Measurements from ENCODE around the gene WDR33. TPM values are rescaled to one million over a fixed set of nuclear protein-coding genes. Genes with fewer than 3 reads are reported as not detected.

WDR33 gene
- total and polyA plus RNA-seq, 4 donors: 8.2 to 37.5 (median 22.4) TPM

DNA sequence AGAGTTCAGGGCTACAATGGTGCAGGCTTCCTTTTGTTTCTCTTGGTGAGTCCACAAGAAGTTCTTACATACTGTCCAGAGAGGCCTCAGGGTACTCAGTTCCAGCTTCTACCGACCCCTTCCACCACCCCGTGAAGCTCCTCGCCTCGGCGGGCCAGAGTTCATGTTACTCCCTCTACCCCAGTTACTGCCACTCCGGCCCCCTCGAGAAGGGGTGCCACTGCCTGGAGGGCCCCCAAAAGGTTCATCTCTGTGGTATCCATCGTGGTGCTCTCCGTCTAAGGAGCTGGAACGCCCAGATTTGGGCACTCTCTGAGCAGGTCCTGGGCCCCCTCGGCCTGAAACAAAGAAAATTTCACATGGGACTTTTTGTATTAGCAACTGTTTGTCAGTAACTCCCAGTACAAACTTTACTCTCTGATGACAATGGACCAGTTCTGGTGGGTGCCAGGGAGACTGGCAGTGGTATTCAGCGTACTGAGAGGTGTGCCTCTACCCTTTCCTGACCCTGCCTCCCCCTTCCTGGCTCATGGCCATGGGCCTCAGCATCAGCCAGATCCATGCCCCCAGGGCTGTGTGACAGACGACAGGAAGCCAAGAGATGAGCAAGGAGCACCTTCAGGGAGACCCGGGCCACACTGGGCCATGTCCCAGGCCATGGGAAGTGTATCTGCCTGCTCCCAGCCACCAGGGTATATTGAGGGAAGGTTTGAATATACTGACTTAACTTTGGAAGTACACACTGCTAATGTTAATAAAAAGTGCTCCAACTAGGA lies 104.6 kb downstream of the WDR33 start (continued):
- no peak for TF ChIP-seq RXRA (IDR thresholded peaks at IDR 0.05)

- no peak for DNase-seq (ENCODE audit: low spot score)
- Histone ChIP-seq H3K4me1 (ENCODE audit: control insufficient read depth in 4 of 4, insufficient read depth in 4 of 4, low read length in 3 of 4) (peaks cover 12 to 36% (median 25%) of the 10 kb centered on the region in 4 donors), H3K9me3 (ENCODE audit: control insufficient read depth in 4 of 4, low read length in 3 of 4) (no peaks in the 10 kb centered on the region), H3K9ac (ENCODE audit: low read depth in 1 of 2, low read length in 2 of 2) (peak overlapping the region in 1 of 2 donors; percentile 15), H3K36me3 (ENCODE audit: control insufficient read depth in 4 of 4, insufficient read depth in 3 of 4, low read depth in 1 of 4, low read length in 3 of 4) (peaks cover 5 to 23% (median 20%) of the 10 kb centered on the region in 4 donors), H3K27ac (ENCODE audit: low read depth in 1 of 2, low read length in 2 of 2) (peak overlapping the region; percentile 16 to 67), H3K4me3 (ENCODE audit: low read depth in 1 of 3, low read length in 3 of 3) (no peak overlapping the region), H3K27me3 (ENCODE audit: control insufficient read depth in 4 of 4, insufficient read depth in 4 of 4, low read length in 3 of 4) (no peaks in the 10 kb centered on the region)
- TF ChIP-seq RXRA (IDR thresholded peaks at IDR 0.05) (peak in 1 of 2 donors; percentile 68), GABPA (IDR thresholded peaks at IDR 0.05 in 1 of 2, conservative IDR thresholded peaks at IDR 0.05 in 1 of 2) (peak in 1 of 2 donors; percentile 38), MAX (IDR thresholded peaks at IDR 0.05) (peak; percentile 63), ZBTB33 (IDR thresholded peaks at IDR 0.05) (peak; percentile 41), FOXA2 (IDR thresholded peaks at IDR 0.05) (no peak)
- 67% methylated on average over 5 of the region's 5 CpGs for WGBS
These were observed 105.4 kb downstream of the WDR33 start for GRCh38 chr2:127705391-127706065.

DNA sequence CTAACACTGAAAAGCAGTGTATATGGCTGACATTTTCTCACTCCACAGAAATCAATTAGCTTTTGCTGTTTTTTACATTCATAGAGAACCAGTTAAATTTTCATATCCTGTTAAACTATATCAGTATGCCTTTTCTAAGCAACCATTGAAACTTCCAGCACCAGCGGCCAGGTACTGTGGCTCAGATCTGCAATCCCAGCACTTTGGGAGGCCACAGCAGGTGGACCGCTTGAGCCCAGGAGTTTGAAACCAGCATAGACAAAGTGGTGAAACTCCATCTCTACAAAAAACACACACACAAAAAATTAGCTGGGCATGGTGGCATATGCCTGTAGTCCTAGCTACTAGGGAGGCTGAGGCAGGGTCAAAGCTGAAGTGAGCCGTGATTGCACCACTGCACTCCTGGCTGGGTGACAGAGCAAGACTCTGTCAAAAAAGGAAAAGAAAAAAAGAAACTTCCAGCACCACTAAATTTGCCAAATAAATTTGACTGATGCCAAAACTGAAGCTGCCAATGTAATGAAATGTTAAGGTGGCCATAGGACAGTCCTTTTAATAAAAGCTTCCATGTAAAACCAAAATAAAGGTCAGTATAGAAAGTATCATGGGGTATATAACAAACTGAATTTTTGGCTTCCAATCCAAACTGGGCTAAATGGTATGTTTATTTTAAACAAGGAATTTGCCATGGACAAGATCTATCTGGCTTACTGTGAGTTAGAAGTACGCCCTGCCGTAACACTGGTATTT lies 106.2 kb downstream of the WDR33 start:
- peak overlapping the region; percentile 25 to 67 for H3K27ac ChIP-seq (ENCODE audit: low read depth in 1 of 2, low read length in 2 of 2)
- H3K27me3 ChIP-seq (ENCODE audit: control insufficient read depth in 4 of 4, insufficient read depth in 4 of 4, low read length in 3 of 4): no peaks in the 10 kb centered on the region
- H3K4me3 ChIP-seq (ENCODE audit: low read depth in 1 of 3, low read length in 3 of 3): no peak overlapping the region
- TF ChIP-seq JUND (IDR thresholded peaks at IDR 0.05): peak in 1 of 2 donors; percentile 31
- peak in 1 of 2 donors; percentile 25 for TF ChIP-seq RAD21 (IDR thresholded peaks at IDR 0.05)
- TF ChIP-seq YY1 (IDR thresholded peaks at IDR 0.05): peak; percentile 68
- peak in 1 of 2 donors; percentile 29 for TF ChIP-seq RXRA (IDR thresholded peaks at IDR 0.05)
- TF ChIP-seq HNF4A (conservative IDR thresholded peaks at IDR 0.05): peak; percentile 31 to 44
- TF ChIP-seq FOXA2 (IDR thresholded peaks at IDR 0.05): no peak
- no peak for TF ChIP-seq TAF1 (conservative IDR thresholded peaks at IDR 0.05)
- peak overlapping the region in 1 of 2 donors; percentile 15 for H3K9ac ChIP-seq (ENCODE audit: low read depth in 1 of 2, low read length in 2 of 2)
- H3K36me3 ChIP-seq (ENCODE audit: control insufficient read depth in 4 of 4, insufficient read depth in 3 of 4, low read depth in 1 of 4, low read length in 3 of 4): peaks cover 3 to 23% (median 16%) of the 10 kb centered on the region in 4 donors
- 51% methylated on average over 5 of the region's 5 CpGs for WGBS
- no peak for DNase-seq (ENCODE audit: low spot score)
- no peaks in the 10 kb centered on the region for H3K9me3 ChIP-seq (ENCODE audit: control insufficient read depth in 4 of 4, low read length in 3 of 4)
- peaks cover 13 to 40% (median 27%) of the 10 kb centered on the region in 4 donors for H3K4me1 ChIP-seq (ENCODE audit: control insufficient read depth in 4 of 4, insufficient read depth in 4 of 4, low read length in 3 of 4)

- WGBS: 94% methylated on average over 5 of the region's 5 CpGs
- H3K9me3 ChIP-seq (ENCODE audit: control insufficient read depth in 4 of 4, low read length in 3 of 4): no peaks in the 10 kb centered on the region
- no peak overlapping the region for H3K9ac ChIP-seq (ENCODE audit: low read depth in 1 of 2, low read length in 2 of 2)
- no peak overlapping the region for H3K27ac ChIP-seq (ENCODE audit: low read depth in 1 of 2, low read length in 2 of 2)
- peaks cover 0 to 8% (median 3%) of the 10 kb centered on the region in 4 donors for H3K36me3 ChIP-seq (ENCODE audit: control insufficient read depth in 4 of 4, insufficient read depth in 3 of 4, low read depth in 1 of 4, low read length in 3 of 4)
- DNase-seq (ENCODE audit: low spot score): no peak
- H3K4me3 ChIP-seq (ENCODE audit: low read depth in 1 of 3, low read length in 3 of 3): no peak overlapping the region
- H3K4me1 ChIP-seq (ENCODE audit: control insufficient read depth in 4 of 4, insufficient read depth in 4 of 4, low read length in 3 of 4): peaks cover 13 to 40% (median 27%) of the 10 kb centered on the region in 4 donors
- TF ChIP-seq TAF1 (conservative IDR thresholded peaks at IDR 0.05) (no peak), FOXA1 (IDR thresholded peaks at IDR 0.05) (no peak)
- H3K27me3 ChIP-seq (ENCODE audit: control insufficient read depth in 4 of 4, insufficient read depth in 4 of 4, low read length in 3 of 4): no peaks in the 10 kb centered on the region
These were observed 107.7 kb downstream of the WDR33 start for GRCh38 chr2:127703282-127703681.

All from liver (tissue), 9 donors.